ENCODE data around the gene DOCK4. TPM values are rescaled to one million over a fixed set of nuclear protein-coding genes. Genes with fewer than 3 reads are reported as not detected.

Gene DOCK4
- polyA plus RNA-seq, 2 of the 4 experiments (the other 2 are of a cell fraction) = 13.7 to 15.7 TPM

DNA sequence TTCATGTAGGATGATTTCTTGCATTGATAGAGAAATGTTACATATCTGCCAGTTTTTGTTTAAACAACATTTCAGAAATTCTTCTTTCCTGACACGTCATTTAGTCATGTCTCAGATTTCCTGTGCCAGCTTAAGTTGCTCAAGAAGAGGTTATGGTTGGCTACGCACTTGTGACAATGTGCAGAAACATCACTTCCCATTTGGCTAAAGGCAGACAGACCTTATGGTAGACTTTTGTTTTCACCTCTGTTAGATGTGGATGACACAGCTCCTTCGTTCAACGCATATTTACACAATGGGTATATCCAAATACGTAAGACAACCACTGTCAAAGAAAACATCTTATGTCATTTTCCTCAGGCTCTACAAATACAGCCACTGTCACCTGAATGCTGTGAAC, 125.8 kb downstream of the DOCK4 start (continued):
- TF ChIP-seq NR3C1 (IDR thresholded peaks at IDR 0.05) = no peak
- no peak for TF ChIP-seq ZFP36 (IDR thresholded peaks at IDR 0.05; ENCODE audit: borderline replicate concordance, partially characterized antibody)
- peak; percentile 71 for TF ChIP-seq FOSL2 (IDR thresholded peaks at IDR 0.05)
- peak; percentile 92 for TF ChIP-seq FOSL2 (CRISPR knock-in tag; IDR thresholded peaks at IDR 0.05)
- no peak for TF ChIP-seq ESRRA (IDR thresholded peaks at IDR 0.05; ENCODE audit: borderline replicate concordance, low read length)
- TF ChIP-seq CEBPB (IDR thresholded peaks at IDR 0.05) = peak; percentile 84 to 95
- TF ChIP-seq, protein P1, sequence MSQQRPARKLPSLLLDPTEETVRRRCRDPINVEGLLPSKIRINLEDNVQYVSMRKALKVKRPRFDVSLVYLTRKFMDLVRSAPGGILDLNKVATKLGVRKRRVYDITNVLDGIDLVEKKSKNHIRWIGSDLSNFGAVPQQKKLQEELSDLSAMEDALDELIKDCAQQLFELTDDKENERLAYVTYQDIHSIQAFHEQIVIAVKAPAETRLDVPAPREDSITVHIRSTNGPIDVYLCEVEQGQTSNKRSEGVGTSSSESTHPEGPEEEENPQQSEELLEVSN (IDR thresholded peaks at IDR 0.05; ENCODE audit: borderline replicate concordance, low read depth) = no peak
- TF ChIP-seq MAZ (IDR thresholded peaks at IDR 0.05; ENCODE audit: borderline replicate concordance, low read depth, low read length) = no peak
- TF ChIP-seq TP53 (CRISPR knock-in tag; IDR thresholded peaks at IDR 0.05) = no peak
- peak; percentile 49; the same call in 1 of the 2 replicates for TF ChIP-seq NFE2L2 (conservative IDR thresholded peaks at IDR 0.05; ENCODE audit: low read length)
- TF ChIP-seq EHF (CRISPR knock-in tag; IDR thresholded peaks at IDR 0.05) = no peak
- TF ChIP-seq, protein P2, sequence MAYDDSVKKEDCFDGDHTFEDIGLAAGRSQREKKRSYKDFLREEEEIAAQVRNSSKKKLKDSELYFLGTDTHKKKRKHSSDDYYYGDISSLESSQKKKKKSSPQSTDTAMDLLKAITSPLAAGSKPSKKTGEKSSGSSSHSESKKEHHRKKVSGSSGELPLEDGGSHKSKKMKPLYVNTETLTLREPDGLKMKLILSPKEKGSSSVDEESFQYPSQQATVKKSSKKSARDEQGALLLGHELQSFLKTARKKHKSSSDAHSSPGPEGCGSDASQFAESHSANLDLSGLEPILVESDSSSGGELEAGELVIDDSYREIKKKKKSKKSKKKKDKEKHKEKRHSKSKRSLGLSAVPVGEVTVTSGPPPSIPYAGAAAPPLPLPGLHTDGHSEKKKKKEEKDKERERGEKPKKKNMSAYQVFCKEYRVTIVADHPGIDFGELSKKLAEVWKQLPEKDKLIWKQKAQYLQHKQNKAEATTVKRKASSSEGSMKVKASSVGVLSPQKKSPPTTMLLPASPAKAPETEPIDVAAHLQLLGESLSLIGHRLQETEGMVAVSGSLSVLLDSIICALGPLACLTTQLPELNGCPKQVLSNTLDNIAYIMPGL (CRISPR knock-in tag; IDR thresholded peaks at IDR 0.05; ENCODE audit: borderline replicate concordance) = no peak
- TF ChIP-seq, protein P3, sequence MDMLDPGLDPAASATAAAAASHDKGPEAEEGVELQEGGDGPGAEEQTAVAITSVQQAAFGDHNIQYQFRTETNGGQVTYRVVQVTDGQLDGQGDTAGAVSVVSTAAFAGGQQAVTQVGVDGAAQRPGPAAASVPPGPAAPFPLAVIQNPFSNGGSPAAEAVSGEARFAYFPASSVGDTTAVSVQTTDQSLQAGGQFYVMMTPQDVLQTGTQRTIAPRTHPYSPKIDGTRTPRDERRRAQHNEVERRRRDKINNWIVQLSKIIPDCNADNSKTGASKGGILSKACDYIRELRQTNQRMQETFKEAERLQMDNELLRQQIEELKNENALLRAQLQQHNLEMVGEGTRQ (IDR thresholded peaks at IDR 0.05) = no peak; the same call in 1 of the 2 replicates
- TF ChIP-seq JUN (IDR thresholded peaks at IDR 0.05) = peak; percentile 68 to 73; a peak in 4 of 5 replicates
- TF ChIP-seq, protein P4, sequence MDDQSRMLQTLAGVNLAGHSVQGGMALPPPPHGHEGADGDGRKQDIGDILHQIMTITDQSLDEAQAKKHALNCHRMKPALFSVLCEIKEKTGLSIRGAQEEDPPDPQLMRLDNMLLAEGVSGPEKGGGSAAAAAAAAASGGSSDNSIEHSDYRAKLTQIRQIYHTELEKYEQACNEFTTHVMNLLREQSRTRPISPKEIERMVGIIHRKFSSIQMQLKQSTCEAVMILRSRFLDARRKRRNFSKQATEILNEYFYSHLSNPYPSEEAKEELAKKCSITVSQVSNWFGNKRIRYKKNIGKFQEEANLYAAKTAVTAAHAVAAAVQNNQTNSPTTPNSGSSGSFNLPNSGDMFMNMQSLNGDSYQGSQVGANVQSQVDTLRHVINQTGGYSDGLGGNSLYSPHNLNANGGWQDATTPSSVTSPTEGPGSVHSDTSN (IDR thresholded peaks at IDR 0.05) = no peak
- no peak for TF ChIP-seq HEYL (CRISPR knock-in tag; IDR thresholded peaks at IDR 0.05)
- TF ChIP-seq RFX5 (IDR thresholded peaks at IDR 0.05) = no peak
- peak; percentile 65 to 84; a peak in 3 of 5 replicates for TF ChIP-seq EP300 (IDR thresholded peaks at IDR 0.05)
- TF ChIP-seq POLR2A (IDR thresholded peaks at IDR 0.05; ENCODE audit: low read length) = no peak
- TF ChIP-seq, protein P5, sequence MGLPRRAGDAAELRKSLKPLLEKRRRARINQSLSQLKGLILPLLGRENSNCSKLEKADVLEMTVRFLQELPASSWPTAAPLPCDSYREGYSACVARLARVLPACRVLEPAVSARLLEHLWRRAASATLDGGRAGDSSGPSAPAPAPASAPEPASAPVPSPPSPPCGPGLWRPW (IDR thresholded peaks at IDR 0.05) = 0 out of 2 replicates have a peak, but pooled peaks have one; percentile 15
- TF ChIP-seq MYC (IDR thresholded peaks at IDR 0.05; ENCODE audit: borderline replicate concordance, low read length) = no peak
- TF ChIP-seq RARB (CRISPR knock-in tag; IDR thresholded peaks at IDR 0.05) = no peak
- TF ChIP-seq KDM1A (IDR thresholded peaks at IDR 0.05; ENCODE audit: low read depth) = no peak

DNA sequence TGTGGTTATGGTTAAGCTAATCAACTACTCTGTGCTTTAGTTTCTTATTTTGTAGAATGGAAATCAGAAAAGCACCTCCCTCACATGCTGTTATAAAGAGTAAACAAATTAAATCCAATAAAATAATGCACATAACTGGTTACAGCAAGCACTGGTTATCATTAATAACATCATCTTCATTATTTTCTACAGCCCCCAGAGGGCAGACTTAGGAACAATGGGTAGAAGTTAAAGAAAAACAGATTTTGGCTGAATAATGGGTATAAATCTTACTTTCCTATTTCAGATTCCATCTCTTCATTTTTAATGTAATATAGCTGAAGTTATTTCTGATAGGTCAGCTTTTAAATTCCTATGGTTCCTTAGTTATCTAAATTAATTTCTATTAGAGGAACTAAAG, 126.5 kb downstream of the DOCK4 start:
- H3K27ac ChIP-seq = peak overlapping the region; percentile 75 to 76
- POLR2A ChIA-PET = interaction anchor here (0.6 to 1.4 kb wide), 3 partner anchors 17 to 133 kb away, joined by 3 to 6 read pairs (median 4); partner anchors contain the start of genes DOCK4 and ZNF277
- H3K4me2 ChIP-seq = peak overlapping the region; percentile 85

More for the DNA sequence above, 126.5 kb downstream of the DOCK4 start:
- FAIRE-seq (no peak), DNase-seq (ENCODE audit: low read depth in 1 of 2, low spot score in 1 of 2) (no peak), ATAC-seq (no peak)
- Histone ChIP-seq H3K9me3 (peaks cover 6% of the 10 kb centered on the region), H3K4me1 (peaks cover 65% of the 10 kb centered on the region), H3K4me3 (no peak overlapping the region)
- TF ChIP-seq RAD21 (conservative IDR thresholded peaks at IDR 0.05 in 1 of 2, IDR thresholded peaks at IDR 0.05 in 1 of 2) (peak; percentile 35 to 39; a peak in 4 of 5 replicates), SMC3 (IDR thresholded peaks at IDR 0.05) (peak; percentile 55; the same call in 1 of the 3 replicates), FOSL2 (IDR thresholded peaks at IDR 0.05) (no peak), FOSL2 (CRISPR knock-in tag; IDR thresholded peaks at IDR 0.05) (no peak)
- CTCF ChIA-PET = interaction anchor here (0.8 to 2.9 kb wide), 12 partner anchors 10 to 269 kb away, joined by 3 to 12 read pairs (median 4); partner anchors contain the start of genes DOCK4 and ZNF277
